H9 (cell line): Measurements from ENCODE around the gene HSPA2. TPM values are rescaled to one million over a fixed set of nuclear protein-coding genes. Genes with fewer than 3 reads are reported as not detected.

Source experiments
- DNase-seq: peaks from one replicate; pipeline ENCODE4 v3.0.0-alpha.2; 2017
- H2AFZ ChIP-seq: one replicate; pipeline ENCODE4 v1.6.1; 2013; ENCODE audit warnings: mild to moderate bottlenecking, low read length, control low read depth, moderate library complexity
- H2AK5ac ChIP-seq: 2 replicates; pipeline ENCODE4 v1.6.1; 2013; ENCODE audit warnings: low read length, control low read depth, mixed read lengths; ENCODE audit not compliant: insufficient read length
- H2BK120ac ChIP-seq: one replicate; pipeline ENCODE4 v1.6.1; 2013; ENCODE audit warnings: low read depth, mild to moderate bottlenecking, low read length, control low read depth, inconsistent platforms; ENCODE audit not compliant: poor library complexity, severe bottlenecking
- H2BK12ac ChIP-seq: 2 replicates; pipeline ENCODE4 v1.6.1; 2013; ENCODE audit warnings: low read length, control low read depth, mixed read lengths, low read depth; ENCODE audit not compliant: insufficient read length
- H2BK15ac ChIP-seq: 2 replicates; pipeline ENCODE4 v1.6.1; 2013; ENCODE audit warnings: low read depth, low read length, control low read depth
- H2BK20ac ChIP-seq: one replicate; pipeline ENCODE4 v1.6.1; 2013; ENCODE audit warnings: low read depth, mild to moderate bottlenecking, low read length, control low read depth, inconsistent platforms; ENCODE audit not compliant: poor library complexity, severe bottlenecking
- H2BK5ac ChIP-seq: 2 replicates; pipeline ENCODE4 v1.6.1; 2013; ENCODE audit warnings: low read length, control low read depth, mixed read lengths; ENCODE audit not compliant: insufficient read length
- H3K14ac ChIP-seq: 2 replicates; pipeline ENCODE4 v1.6.1; 2013; ENCODE audit warnings: low read length, control low read depth; ENCODE audit not compliant: insufficient read depth
- H3K18ac ChIP-seq: 2 replicates; pipeline ENCODE4 v1.6.1; 2013; ENCODE audit warnings: low read depth, mild to moderate bottlenecking, mixed read lengths, low read length, control low read depth; ENCODE audit not compliant: insufficient read length
- H3K23ac ChIP-seq: 2 replicates; pipeline ENCODE4 v1.6.1; 2013; ENCODE audit warnings: low read length, control low read depth, mixed read lengths, low read depth; ENCODE audit not compliant: insufficient read length
- H3K23me2 ChIP-seq: 2 replicates; pipeline ENCODE4 v1.6.1; 2013; ENCODE audit warnings: low read depth, mild to moderate bottlenecking, mixed read lengths, low read length, control low read depth; ENCODE audit not compliant: insufficient read length, poor library complexity, severe bottlenecking
- H3K27ac ChIP-seq: 2 replicates; pipeline ENCODE4 v1.5.1; 2013; ENCODE audit warnings: low read length, control low read depth, mixed read lengths, low read depth; ENCODE audit not compliant: insufficient read length
- H3K27me3 ChIP-seq: 2 replicates; pipeline ENCODE4 v1.6.1; 2013; ENCODE audit warnings: low read length, control low read depth, inconsistent platforms; ENCODE audit not compliant: insufficient read depth
- H3K4ac ChIP-seq: 2 replicates; pipeline ENCODE4 v1.6.1; 2013; ENCODE audit warnings: low read depth, mild to moderate bottlenecking, control low read depth, inconsistent platforms, low read length, moderate library complexity
- H3K4me1 ChIP-seq: 2 replicates; pipeline ENCODE4 v1.6.1; 2013; ENCODE audit warnings: low read length, control low read depth, inconsistent platforms; ENCODE audit not compliant: insufficient read depth
- H3K4me2 ChIP-seq: 2 replicates; pipeline ENCODE4 v1.6.1; 2013; ENCODE audit warnings: low read length, control low read depth, mixed read lengths; ENCODE audit not compliant: insufficient read length, insufficient read depth
- H3K56ac ChIP-seq: 2 replicates; pipeline ENCODE4 v1.6.1; 2013; ENCODE audit warnings: low read depth, mild to moderate bottlenecking, mixed read lengths, low read length, control low read depth; ENCODE audit not compliant: insufficient read length
- H3K79me1 ChIP-seq: 2 replicates; pipeline ENCODE4 v1.6.1; 2013; ENCODE audit warnings: low read depth, mild to moderate bottlenecking, moderate library complexity, low read length, control low read depth, inconsistent platforms; ENCODE audit not compliant: insufficient read depth, poor library complexity, severe bottlenecking
- H3K79me2 ChIP-seq: 2 replicates; pipeline ENCODE4 v1.6.1; 2013; ENCODE audit warnings: low read length, control low read depth, inconsistent platforms; ENCODE audit not compliant: insufficient read depth
- H3K9ac ChIP-seq: 2 replicates; pipeline ENCODE4 v1.6.1; 2013; ENCODE audit warnings: low read length, control low read depth, mixed read lengths; ENCODE audit not compliant: insufficient read length; ENCODE audit errors: extremely low read depth
- H3K9me3 ChIP-seq: one replicate; pipeline ENCODE4 v1.6.1; 2013; ENCODE audit warnings: low read depth, low read length, inconsistent platforms; ENCODE audit not compliant: control insufficient read depth
- H3T11ph ChIP-seq: one replicate; pipeline ENCODE4 v1.6.1; 2013; ENCODE audit warnings: mild to moderate bottlenecking, low read length, control low read depth, inconsistent platforms
- H4K20me1 ChIP-seq: one replicate; pipeline ENCODE4 v1.6.1; 2013; ENCODE audit not compliant: control insufficient read depth, insufficient read length, insufficient read depth
- H4K5ac ChIP-seq: 2 replicates; pipeline ENCODE4 v1.6.1; 2013; ENCODE audit warnings: low read depth, mild to moderate bottlenecking, mixed read lengths, low read length, control low read depth; ENCODE audit not compliant: insufficient read length
- H4K8ac ChIP-seq: replicated peaks from 2 replicates; pipeline ENCODE4 v1.6.1; 2013; ENCODE audit warnings: low read length, control low read depth, mixed read lengths, low read depth; ENCODE audit not compliant: insufficient read length
- H4K91ac ChIP-seq: 2 replicates; pipeline ENCODE4 v1.6.1; 2013; ENCODE audit warnings: low read depth, mild to moderate bottlenecking, moderate library complexity, mixed read lengths, low read length, control low read depth; ENCODE audit not compliant: insufficient read length
- H3K27ac Mint-ChIP-seq, 3 experiments: 2 replicates in 2 of 3; 3 replicates in 1 of 3; pipeline ENCODE4 v1.8.0; 2020 to 2021; ENCODE audit warnings: mixed read lengths in 3 of 3, mild to moderate bottlenecking in 1 of 3, moderate library complexity in 1 of 3
- H3K27me3 Mint-ChIP-seq: 2 replicates; pipeline ENCODE4 v1.8.0; 2021; ENCODE audit warnings: low read depth, mild to moderate bottlenecking, moderate library complexity, mixed read lengths
- H3K36me3 Mint-ChIP-seq, 3 experiments: 2 replicates in 2 of 3; 3 replicates in 1 of 3; pipeline ENCODE4 v1.8.0; 2020 to 2021; ENCODE audit warnings: low read depth in 3 of 3, mixed read lengths in 3 of 3; ENCODE audit not compliant: insufficient read depth in 1 of 3
- H3K4me1 Mint-ChIP-seq, 2 experiments: 2 replicates each; pipeline ENCODE4 v1.8.0; 2020; ENCODE audit warnings: mixed read lengths in 2 of 2
- H3K4me3 Mint-ChIP-seq, 2 experiments: 2 replicates in 1 of 2; 3 replicates in 1 of 2; pipeline ENCODE4 v1.8.0; 2020 to 2021; ENCODE audit warnings: mild to moderate bottlenecking in 2 of 2, mixed read lengths in 2 of 2, moderate library complexity in 1 of 2
- H3K9me3 Mint-ChIP-seq, 2 experiments: 2 replicates in 1 of 2; 3 replicates in 1 of 2; pipeline ENCODE4 v1.8.0; 2020; ENCODE audit warnings: mild to moderate bottlenecking in 2 of 2, mixed read lengths in 2 of 2, moderate library complexity in 1 of 2
- WGBS: extraction: QIAGEN DNeasy Blood & Tissue Kit; methylation state at CpG from one replicate; pipeline ENCODE4 v1.1.7; 2013; ENCODE audit warnings: missing lambda C conversion rate, low lambda C conversion rate, mixed read lengths; ENCODE audit not compliant: insufficient read length; ENCODE audit errors: extremely low coverage; 5-methylcytosine and 5-hydroxymethylcytosine counted together
- total RNA-seq: library from RNA; stranded (reverse); gene quantifications from 2 replicates; pipeline ENCODE4 v1.2.1, GENCODE V29; 2021
- TF ChIP-seq, protein P1 (sequence below): fragments of 200-600 bp; sonication (generic); conservative IDR thresholded peaks from 3 replicates; pipeline ENCODE4 v1.8.0; 2021; ENCODE audit warnings: antibody characterized with exemption, mild to moderate bottlenecking

Gene HSPA2
- total RNA-seq, 1 experiment from 2014 or later = 25.8 TPM

DNA sequence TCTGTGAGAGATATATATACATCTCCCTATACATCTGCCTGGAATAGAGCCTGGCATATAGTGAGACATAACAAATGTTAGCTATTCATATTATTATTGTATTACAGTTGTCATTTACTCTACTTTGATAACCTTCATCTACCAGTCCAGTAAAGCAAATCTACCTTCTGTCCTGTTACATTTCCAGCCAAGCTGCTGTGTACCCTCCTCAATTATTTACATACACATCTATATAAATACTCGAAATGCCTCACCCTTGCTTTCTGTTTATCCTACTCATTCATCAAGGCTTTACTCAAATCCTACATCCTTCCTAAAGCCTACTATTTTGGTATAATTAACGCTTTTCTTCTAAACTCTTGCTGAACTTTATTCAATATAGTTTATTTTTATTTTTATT is 27.3 kb upstream of the HSPA2 start:
- H4K8ac ChIP-seq = no peak overlapping the region
- Mint-ChIP-seq H3K4me1 (peaks cover 25 to 26% of the 10 kb centered on the region in 2 experiments), H3K9me3 (no peaks in the 10 kb centered on the region), H3K27me3 (no peaks in the 10 kb centered on the region), H3K4me3 (no peak overlapping the region), H3K27ac (no peak overlapping the region), H3K36me3 (no peaks in the 10 kb centered on the region)
- no peaks in the 10 kb centered on the region for H3K79me1 ChIP-seq
- no peak overlapping the region for H3K9ac ChIP-seq
- no peak overlapping the region for H3K4me2 ChIP-seq
- H3K4ac ChIP-seq = no peak overlapping the region
- H2BK15ac ChIP-seq = no peak overlapping the region
- H2BK12ac ChIP-seq = no peak overlapping the region
- no peak overlapping the region for H4K91ac ChIP-seq
- no peak overlapping the region for H2BK20ac ChIP-seq
- H2BK120ac ChIP-seq = no peak overlapping the region
- WGBS = 100% methylated on average over 2 of the region's 2 CpGs
- H2AFZ ChIP-seq = no peak overlapping the region
- no peaks in the 10 kb centered on the region; the same call in 1 of the 2 replicates for H3K4me1 ChIP-seq
- H3K14ac ChIP-seq = no peak overlapping the region
- TF ChIP-seq, protein P1, sequence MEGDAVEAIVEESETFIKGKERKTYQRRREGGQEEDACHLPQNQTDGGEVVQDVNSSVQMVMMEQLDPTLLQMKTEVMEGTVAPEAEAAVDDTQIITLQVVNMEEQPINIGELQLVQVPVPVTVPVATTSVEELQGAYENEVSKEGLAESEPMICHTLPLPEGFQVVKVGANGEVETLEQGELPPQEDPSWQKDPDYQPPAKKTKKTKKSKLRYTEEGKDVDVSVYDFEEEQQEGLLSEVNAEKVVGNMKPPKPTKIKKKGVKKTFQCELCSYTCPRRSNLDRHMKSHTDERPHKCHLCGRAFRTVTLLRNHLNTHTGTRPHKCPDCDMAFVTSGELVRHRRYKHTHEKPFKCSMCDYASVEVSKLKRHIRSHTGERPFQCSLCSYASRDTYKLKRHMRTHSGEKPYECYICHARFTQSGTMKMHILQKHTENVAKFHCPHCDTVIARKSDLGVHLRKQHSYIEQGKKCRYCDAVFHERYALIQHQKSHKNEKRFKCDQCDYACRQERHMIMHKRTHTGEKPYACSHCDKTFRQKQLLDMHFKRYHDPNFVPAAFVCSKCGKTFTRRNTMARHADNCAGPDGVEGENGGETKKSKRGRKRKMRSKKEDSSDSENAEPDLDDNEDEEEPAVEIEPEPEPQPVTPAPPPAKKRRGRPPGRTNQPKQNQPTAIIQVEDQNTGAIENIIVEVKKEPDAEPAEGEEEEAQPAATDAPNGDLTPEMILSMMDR = no peak
- no peak for DNase-seq
- peaks cover 25% of the 10 kb centered on the region; the same call in 1 of the 2 replicates for H3K79me2 ChIP-seq
- no peak overlapping the region for H2AK5ac ChIP-seq
- no peaks in the 10 kb centered on the region for H3K27me3 ChIP-seq
- no peaks in the 10 kb centered on the region for H3K9me3 ChIP-seq
- no peak overlapping the region for H3K27ac ChIP-seq
- no peak overlapping the region for H3K23ac ChIP-seq
- H4K20me1 ChIP-seq = no peaks in the 10 kb centered on the region
- H4K5ac ChIP-seq = no peak overlapping the region
- no peak overlapping the region for H3T11ph ChIP-seq
- no peaks in the 10 kb centered on the region for H3K23me2 ChIP-seq
- H3K18ac ChIP-seq = no peak overlapping the region
- H3K56ac ChIP-seq = no peak overlapping the region
- H2BK5ac ChIP-seq = no peak overlapping the region
